Measurements from ENCODE around the gene GPR3.
"Not testable (repeated sequence)": the region's sequence is repeated elsewhere in the genome, so short reads cannot be mapped to it uniquely, and the experiment has no call there.

GPR3 gene

DNA sequence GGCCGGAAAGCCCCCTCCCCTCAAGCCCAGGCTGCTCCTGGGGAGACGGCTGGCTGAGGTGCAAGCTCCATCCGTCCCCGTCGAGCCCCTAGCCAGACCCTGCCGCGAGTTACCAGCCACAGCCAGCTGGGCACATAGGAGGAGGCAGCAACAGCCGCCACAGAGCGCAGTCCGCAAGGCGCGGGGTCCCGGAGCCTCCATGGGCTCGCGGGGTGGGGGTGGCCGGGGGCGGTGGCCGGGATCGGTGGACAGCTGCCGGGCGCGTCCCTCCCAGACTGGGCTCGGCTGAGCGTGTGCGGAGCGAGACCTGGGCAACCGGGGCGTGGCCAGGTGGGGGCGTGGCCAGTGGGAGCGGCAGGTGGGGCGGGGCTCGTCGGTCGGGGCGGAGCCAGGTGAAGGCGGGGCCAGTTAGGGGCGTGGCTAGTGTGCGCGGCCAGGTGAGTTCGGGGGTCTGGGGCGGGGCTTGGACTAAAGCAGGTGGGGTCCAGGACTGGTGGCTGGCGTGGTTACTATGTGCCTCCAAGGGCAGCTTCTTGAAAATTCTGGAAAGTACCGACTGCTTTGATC lies 9.3 kb upstream of the GPR3 start, which contains the start of gene CD164L2:
TSS of gene CD164L2 (minus strand) at position 295 of the 567 bp plus-strand sequence. CDS start at position 201, 94 bp downstream.
- H3K27ac ChIP-seq (ENCODE audit: low read length) = no peak within 1 kb of the TSS
- no peak within 1 kb of the TSS for H3K4me2 ChIP-seq (ENCODE audit: insufficient read depth, low read length)
- no peaks in the 10 kb centered on the region for H3K4me1 ChIP-seq (ENCODE audit: insufficient read depth, low read length)
- TF ChIP-seq, protein P1, sequence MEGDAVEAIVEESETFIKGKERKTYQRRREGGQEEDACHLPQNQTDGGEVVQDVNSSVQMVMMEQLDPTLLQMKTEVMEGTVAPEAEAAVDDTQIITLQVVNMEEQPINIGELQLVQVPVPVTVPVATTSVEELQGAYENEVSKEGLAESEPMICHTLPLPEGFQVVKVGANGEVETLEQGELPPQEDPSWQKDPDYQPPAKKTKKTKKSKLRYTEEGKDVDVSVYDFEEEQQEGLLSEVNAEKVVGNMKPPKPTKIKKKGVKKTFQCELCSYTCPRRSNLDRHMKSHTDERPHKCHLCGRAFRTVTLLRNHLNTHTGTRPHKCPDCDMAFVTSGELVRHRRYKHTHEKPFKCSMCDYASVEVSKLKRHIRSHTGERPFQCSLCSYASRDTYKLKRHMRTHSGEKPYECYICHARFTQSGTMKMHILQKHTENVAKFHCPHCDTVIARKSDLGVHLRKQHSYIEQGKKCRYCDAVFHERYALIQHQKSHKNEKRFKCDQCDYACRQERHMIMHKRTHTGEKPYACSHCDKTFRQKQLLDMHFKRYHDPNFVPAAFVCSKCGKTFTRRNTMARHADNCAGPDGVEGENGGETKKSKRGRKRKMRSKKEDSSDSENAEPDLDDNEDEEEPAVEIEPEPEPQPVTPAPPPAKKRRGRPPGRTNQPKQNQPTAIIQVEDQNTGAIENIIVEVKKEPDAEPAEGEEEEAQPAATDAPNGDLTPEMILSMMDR (IDR thresholded peaks at IDR 0.05; ENCODE audit: borderline replicate concordance, extremely low read depth, low read length, poor library complexity, severe bottlenecking) = no peak
- TF ChIP-seq EZH2 (IDR thresholded peaks at IDR 0.05; ENCODE audit: borderline replicate concordance, low read depth, low read length, severe bottlenecking) = no peak
- no peak within 1 kb of the TSS for H3K4me3 ChIP-seq (ENCODE audit: low read depth in 1 of 2, low read length in 2 of 2)
- H3K9ac ChIP-seq (ENCODE audit: low read depth, low read length) = no peak within 1 kb of the TSS
- ATAC-seq (ENCODE audit: insufficient read depth, low read depth) (no peak), DNase-seq (no peak)
- H4K20me1 ChIP-seq (ENCODE audit: insufficient read depth, low read length) = no peaks in the 10 kb centered on the region
- no peaks in the 10 kb centered on the region for H3K36me3 ChIP-seq (ENCODE audit: insufficient read depth, low read length)
- H3K9me3 ChIP-seq (ENCODE audit: insufficient read depth, low read length, severe bottlenecking) = no peaks in the 10 kb centered on the region
- H3K27me3 ChIP-seq (ENCODE audit: insufficient read depth, low read length, poor library complexity) = no peaks in the 10 kb centered on the region
- no peak within 1 kb of the TSS for H2AFZ ChIP-seq (ENCODE audit: low read depth, low read length)
- H3K79me2 ChIP-seq (ENCODE audit: insufficient read depth, low read length) = no peaks in the 10 kb centered on the region

DNA sequence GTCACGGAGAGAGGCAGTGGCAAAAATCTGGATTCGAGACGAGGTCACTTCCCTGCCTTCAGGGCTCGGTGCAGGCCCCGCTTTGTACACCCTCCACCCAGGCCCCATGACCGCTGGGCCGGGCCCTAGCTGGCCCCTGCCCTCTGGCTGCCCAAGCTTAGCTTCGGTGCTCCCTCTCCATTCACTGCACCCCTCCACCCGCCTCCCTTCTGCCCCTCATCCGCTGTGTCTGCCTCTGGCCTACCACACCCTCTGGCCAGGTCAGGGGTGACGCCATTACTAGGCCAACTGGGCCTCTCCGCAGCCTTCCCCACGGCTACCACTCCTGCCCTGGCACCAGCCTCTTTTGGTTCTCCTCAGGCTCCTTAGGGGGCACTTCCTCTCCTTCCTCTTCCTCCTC lies 8.8 kb upstream of the GPR3 start:
- Histone ChIP-seq H2AFZ (ENCODE audit: low read depth, low read length) (no peak overlapping the region), H3K9me3 (ENCODE audit: insufficient read depth, low read length, severe bottlenecking) (no peaks in the 10 kb centered on the region), H3K4me2 (ENCODE audit: insufficient read depth, low read length) (no peak overlapping the region), H3K36me3 (ENCODE audit: insufficient read depth, low read length) (no peaks in the 10 kb centered on the region), H4K20me1 (ENCODE audit: insufficient read depth, low read length) (no peaks in the 10 kb centered on the region), H3K27me3 (ENCODE audit: insufficient read depth, low read length, poor library complexity) (no peaks in the 10 kb centered on the region), H3K27ac (ENCODE audit: low read length) (no peak overlapping the region), H3K4me1 (ENCODE audit: insufficient read depth, low read length) (no peaks in the 10 kb centered on the region), H3K79me2 (ENCODE audit: insufficient read depth, low read length) (no peaks in the 10 kb centered on the region), H3K4me3 (ENCODE audit: low read depth in 1 of 2, low read length in 2 of 2) (no peak overlapping the region), H3K9ac (ENCODE audit: low read depth, low read length) (no peak overlapping the region)
- no peak for DNase-seq
- TF ChIP-seq, protein P1 (IDR thresholded peaks at IDR 0.05; ENCODE audit: borderline replicate concordance, extremely low read depth, low read length, poor library complexity, severe bottlenecking) = no peak
- no peak for TF ChIP-seq EZH2 (IDR thresholded peaks at IDR 0.05; ENCODE audit: borderline replicate concordance, low read depth, low read length, severe bottlenecking)
- ATAC-seq (ENCODE audit: insufficient read depth, low read depth) = no peak

DNA sequence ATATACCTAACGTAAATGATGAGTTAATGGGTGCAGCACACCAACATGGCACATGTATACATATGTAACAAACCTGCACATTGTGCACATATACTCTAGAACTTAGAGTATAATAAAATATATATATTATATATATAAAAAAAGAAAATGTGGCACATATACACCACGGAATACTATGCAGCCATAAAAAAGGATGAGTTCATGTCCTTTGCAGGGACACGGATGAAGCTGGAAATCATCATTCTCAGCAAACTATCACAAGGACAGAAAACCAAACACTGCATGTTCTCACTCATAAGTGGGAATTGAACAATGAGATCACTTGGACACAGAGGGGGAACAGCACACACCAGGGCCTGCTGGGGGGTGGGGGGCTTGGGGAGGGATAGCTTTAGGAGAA lies 7.6 kb upstream of the GPR3 start:
- DNase-seq; ATAC-seq (ENCODE audit: insufficient read depth, low read depth); H3K4me3 ChIP-seq (ENCODE audit: low read depth in 1 of 2, low read length in 2 of 2): not testable (repeated sequence)

DNA sequence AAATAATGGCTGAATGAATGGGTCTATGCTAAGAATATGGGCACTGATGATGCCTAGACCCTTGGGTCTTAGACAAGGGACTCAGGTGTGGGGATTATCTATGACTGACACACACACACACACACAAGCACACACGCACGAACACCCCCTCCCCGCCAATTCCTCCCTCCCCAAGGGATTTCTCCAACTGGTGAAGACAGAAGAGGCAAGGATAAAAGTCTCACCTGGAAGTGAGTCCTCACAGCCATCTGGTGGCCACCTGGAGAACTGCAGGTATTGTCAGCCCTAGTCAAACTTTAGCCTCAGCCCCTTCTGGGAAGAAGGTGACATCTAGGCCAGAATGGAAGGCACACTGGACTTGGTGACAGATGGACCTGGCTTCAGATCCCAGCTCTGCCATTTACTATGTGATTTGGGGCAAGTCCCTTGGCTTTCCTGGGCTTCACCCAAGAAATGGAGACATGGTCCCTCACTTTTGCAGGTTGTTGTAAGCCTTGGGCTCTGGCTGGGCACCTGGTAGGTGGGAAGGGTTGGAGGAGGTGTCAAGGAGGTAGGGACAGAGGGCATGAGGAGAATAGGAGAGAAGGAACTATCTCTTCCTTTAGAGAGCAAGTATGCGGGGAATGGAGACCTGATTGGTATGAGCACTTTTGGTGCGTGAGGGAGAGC lies 4.0 kb upstream of the GPR3 start:
- DNase-seq = peak; percentile 71
- no peak overlapping the region for H3K4me3 ChIP-seq (ENCODE audit: low read depth in 1 of 2, low read length in 2 of 2)

More for the DNA sequence above, 7.6 kb upstream of the GPR3 start:
- H3K36me3 ChIP-seq (ENCODE audit: insufficient read depth, low read length); H4K20me1 ChIP-seq (ENCODE audit: insufficient read depth, low read length); H3K9ac ChIP-seq (ENCODE audit: low read depth, low read length); H3K79me2 ChIP-seq (ENCODE audit: insufficient read depth, low read length); H3K27me3 ChIP-seq (ENCODE audit: insufficient read depth, low read length, poor library complexity); H2AFZ ChIP-seq (ENCODE audit: low read depth, low read length); H3K27ac ChIP-seq (ENCODE audit: low read length); H3K9me3 ChIP-seq (ENCODE audit: insufficient read depth, low read length, severe bottlenecking); H3K4me2 ChIP-seq (ENCODE audit: insufficient read depth, low read length); H3K4me1 ChIP-seq (ENCODE audit: insufficient read depth, low read length): not testable (repeated sequence)

More for the DNA sequence above, 4.0 kb upstream of the GPR3 start:
- no peaks in the 10 kb centered on the region for H3K36me3 ChIP-seq (ENCODE audit: insufficient read depth, low read length)
- no peak overlapping the region for H3K27ac ChIP-seq (ENCODE audit: low read length)
- H3K4me2 ChIP-seq (ENCODE audit: insufficient read depth, low read length) = no peak overlapping the region
- H3K27me3 ChIP-seq (ENCODE audit: insufficient read depth, low read length, poor library complexity) = no peaks in the 10 kb centered on the region
- no peaks in the 10 kb centered on the region for H3K4me1 ChIP-seq (ENCODE audit: insufficient read depth, low read length)
- no peaks in the 10 kb centered on the region for H3K9me3 ChIP-seq (ENCODE audit: insufficient read depth, low read length, severe bottlenecking)
- H3K9ac ChIP-seq (ENCODE audit: low read depth, low read length) = no peak overlapping the region
- no peaks in the 10 kb centered on the region for H4K20me1 ChIP-seq (ENCODE audit: insufficient read depth, low read length)
- TF ChIP-seq, protein P1 (IDR thresholded peaks at IDR 0.05; ENCODE audit: borderline replicate concordance, extremely low read depth, low read length, poor library complexity, severe bottlenecking) = peak; percentile 95
- TF ChIP-seq EZH2 (IDR thresholded peaks at IDR 0.05; ENCODE audit: borderline replicate concordance, low read depth, low read length, severe bottlenecking) = no peak
- H3K79me2 ChIP-seq (ENCODE audit: insufficient read depth, low read length) = no peaks in the 10 kb centered on the region
- peak; percentile 74 for ATAC-seq (ENCODE audit: insufficient read depth, low read depth)
- H2AFZ ChIP-seq (ENCODE audit: low read depth, low read length) = no peak overlapping the region
